Activated T-helper 1 cell treated with anti-CD3 and anti-CD28 coated beads, Interleukin-12 subunit alpha, Interleukin-12 subunit beta, Interleukin-2, Interleukin-4 antibody, amounts not matched to agents 30 ng/mL and 10 ng/mL and 1 ng/mL, durations not matched to agents 14 hours and 24 hours and 36 hours (primary cell): ENCODE measurements around the gene PRR14. TPM values are rescaled to one million over a fixed set of nuclear protein-coding genes. Genes with fewer than 3 reads are reported as not detected.
"Not testable (repeated sequence)": the region's sequence is repeated elsewhere in the genome, so short reads cannot be mapped to it uniquely, and the experiment has no call there.

Experiments used
- DNase-seq: peaks from one replicate; pipeline ENCODE4 v3.0.0; 2021; ENCODE audit warnings: low spot score
- H3K27ac Mint-ChIP-seq: one replicate; pipeline ENCODE4 v1.8.0; 2021; ENCODE audit warnings: mild to moderate bottlenecking, mixed read lengths
- H3K27me3 Mint-ChIP-seq: one replicate; pipeline ENCODE4 v1.8.0; 2022; ENCODE audit warnings: mild to moderate bottlenecking, moderate library complexity, mixed read lengths; ENCODE audit not compliant: insufficient read depth
- H3K36me3 Mint-ChIP-seq: one replicate; pipeline ENCODE4 v1.8.0; 2021; ENCODE audit warnings: low read depth, mixed read lengths
- H3K4me1 Mint-ChIP-seq: one replicate; pipeline ENCODE4 v1.8.0; 2021; ENCODE audit warnings: low read depth, mixed read lengths
- H3K4me3 Mint-ChIP-seq: one replicate; pipeline ENCODE4 v1.8.0; 2021; ENCODE audit warnings: mild to moderate bottlenecking, moderate library complexity, mixed read lengths
- H3K9me3 Mint-ChIP-seq: one replicate; pipeline ENCODE4 v1.8.0; 2021; ENCODE audit warnings: mixed read lengths
- intact Hi-C: fragments of 100-400 bp; cut with micrococcal nuclease; formaldehyde crosslinking; loops from one replicate; pipeline ENCODE4 v1.15.1; 2024
- total RNA-seq: library from RNA; stranded (reverse); gene quantifications from 2 replicates; pipeline ENCODE4 v1.2.3, GENCODE V29; 2022

Gene PRR14
- total RNA-seq, 1 donor from 2014 or later, result 91.9 TPM

DNA sequence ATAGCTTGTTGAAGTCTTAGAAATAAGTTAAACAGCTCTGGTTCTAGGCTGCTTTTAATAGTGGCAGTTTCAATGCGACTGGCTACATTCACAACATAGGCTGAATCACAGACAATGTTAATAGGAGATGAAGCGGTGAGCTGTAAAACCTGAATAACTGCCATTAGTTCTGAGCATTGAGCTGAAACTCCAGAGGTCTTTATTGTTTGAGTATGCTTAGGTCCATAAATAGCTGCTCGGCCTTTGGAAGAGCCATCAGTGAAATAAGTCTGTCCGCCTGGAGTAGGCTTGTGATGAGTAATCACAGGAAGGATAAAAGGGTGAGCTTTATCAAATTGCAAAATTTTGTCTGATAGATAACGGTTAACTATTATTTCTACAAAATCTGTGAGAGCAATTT lies 31.1 kb upstream of the PRR14 start:
- Mint-ChIP-seq H3K4me3 (no peak overlapping the region), H3K27ac (no peak overlapping the region), H3K27me3 (peaks cover 13% of the 10 kb centered on the region), H3K9me3 (no peaks in the 10 kb centered on the region), H3K36me3 (no peaks in the 10 kb centered on the region), H3K4me1 (peaks cover 10% of the 10 kb centered on the region)
- intact Hi-C loops, result no loop called here
- DNase-seq, result no peak

DNA sequence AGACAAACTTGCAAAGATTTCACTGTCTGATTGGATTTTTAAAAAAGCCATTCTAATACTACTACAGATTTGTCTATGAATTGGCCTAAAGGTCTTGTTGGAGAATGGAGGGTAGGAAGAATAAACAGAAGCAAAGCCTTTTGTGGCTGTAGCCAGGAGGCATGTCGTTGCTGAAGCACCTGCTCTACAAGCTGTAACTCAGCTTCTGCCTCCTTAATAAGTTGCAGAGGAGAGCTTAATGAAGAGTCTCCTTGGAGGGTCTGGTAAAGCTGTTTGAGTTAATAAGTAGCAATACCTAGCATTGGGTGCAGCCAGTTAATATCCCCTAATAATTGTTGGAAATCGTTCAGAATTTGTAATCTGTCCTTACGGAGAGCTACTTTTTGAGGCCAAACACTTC lies 30.6 kb upstream of the PRR14 start:
- Mint-ChIP-seq H3K4me1 (peaks cover 10% of the 10 kb centered on the region), H3K4me3 (no peak overlapping the region), H3K9me3 (no peaks in the 10 kb centered on the region), H3K36me3 (no peaks in the 10 kb centered on the region), H3K27ac (no peak overlapping the region), H3K27me3 (peaks cover 13% of the 10 kb centered on the region)
- DNase-seq, result no peak
- intact Hi-C loops, result no loop called here

DNA sequence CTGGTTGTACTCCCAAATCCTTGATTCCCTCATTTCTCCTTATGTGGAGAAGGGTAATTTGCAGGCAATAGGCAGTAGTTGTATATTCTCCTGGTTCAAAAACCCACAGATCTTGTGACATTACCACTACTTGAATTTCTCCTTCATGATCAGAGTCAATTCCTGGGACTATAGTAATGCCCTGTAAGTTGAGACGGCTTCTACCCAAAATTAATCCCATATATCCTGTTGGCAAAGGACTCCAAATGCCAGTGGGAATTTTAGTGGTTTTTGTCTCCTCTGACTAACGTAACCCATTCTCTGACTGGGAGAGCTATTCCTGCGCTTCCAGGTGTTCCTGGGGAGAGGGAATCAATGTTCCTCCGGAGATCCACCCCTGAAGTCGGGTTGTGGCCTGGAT lies 29.0 kb upstream of the PRR14 start:
- DNase-seq, result no peak
- Mint-ChIP-seq H3K36me3 (no peaks in the 10 kb centered on the region), H3K4me1 (peaks cover 6% of the 10 kb centered on the region), H3K27ac (no peak overlapping the region), H3K9me3 (no peaks in the 10 kb centered on the region), H3K4me3 (no peak overlapping the region), H3K27me3 (peaks cover 11% of the 10 kb centered on the region)
- intact Hi-C loops, result no loop called here

DNA sequence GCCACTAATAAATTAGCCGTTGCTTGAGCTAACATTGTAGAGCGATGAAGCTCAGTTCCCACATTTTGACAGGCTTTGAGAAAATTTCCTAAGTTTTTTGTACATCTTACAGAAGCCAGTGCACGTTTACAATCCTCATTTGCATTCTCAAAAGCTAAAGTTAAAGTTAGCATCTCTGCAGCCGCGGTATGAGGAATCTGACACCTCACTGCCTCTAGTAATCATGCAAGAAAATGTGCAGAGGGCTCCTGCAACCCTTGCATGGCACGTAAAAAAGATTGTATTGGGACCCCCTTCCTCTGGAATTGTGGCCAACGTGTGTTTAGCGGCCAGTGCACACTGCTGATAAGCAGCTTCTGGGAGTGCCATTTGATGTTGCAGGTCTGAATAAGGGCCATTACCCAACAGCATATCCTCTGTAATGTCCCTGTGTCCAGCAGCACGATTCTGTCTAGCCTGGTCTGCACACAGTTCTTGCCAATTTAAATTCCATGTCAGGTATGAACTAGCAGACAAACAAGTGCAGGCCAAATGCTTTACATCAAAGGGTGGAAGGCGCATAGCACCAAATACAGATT lies 28.2 kb upstream of the PRR14 start:
- no peaks in the 10 kb centered on the region for H3K9me3 Mint-ChIP-seq
- intact Hi-C loops, result no loop called here
- H3K4me1 Mint-ChIP-seq, result peaks cover 2% of the 10 kb centered on the region
- peaks cover 11% of the 10 kb centered on the region for H3K27me3 Mint-ChIP-seq
- no peak overlapping the region for H3K4me3 Mint-ChIP-seq
- H3K36me3 Mint-ChIP-seq, result no peaks in the 10 kb centered on the region
- DNase-seq, result no peak
- H3K27ac Mint-ChIP-seq, result no peak overlapping the region

DNA sequence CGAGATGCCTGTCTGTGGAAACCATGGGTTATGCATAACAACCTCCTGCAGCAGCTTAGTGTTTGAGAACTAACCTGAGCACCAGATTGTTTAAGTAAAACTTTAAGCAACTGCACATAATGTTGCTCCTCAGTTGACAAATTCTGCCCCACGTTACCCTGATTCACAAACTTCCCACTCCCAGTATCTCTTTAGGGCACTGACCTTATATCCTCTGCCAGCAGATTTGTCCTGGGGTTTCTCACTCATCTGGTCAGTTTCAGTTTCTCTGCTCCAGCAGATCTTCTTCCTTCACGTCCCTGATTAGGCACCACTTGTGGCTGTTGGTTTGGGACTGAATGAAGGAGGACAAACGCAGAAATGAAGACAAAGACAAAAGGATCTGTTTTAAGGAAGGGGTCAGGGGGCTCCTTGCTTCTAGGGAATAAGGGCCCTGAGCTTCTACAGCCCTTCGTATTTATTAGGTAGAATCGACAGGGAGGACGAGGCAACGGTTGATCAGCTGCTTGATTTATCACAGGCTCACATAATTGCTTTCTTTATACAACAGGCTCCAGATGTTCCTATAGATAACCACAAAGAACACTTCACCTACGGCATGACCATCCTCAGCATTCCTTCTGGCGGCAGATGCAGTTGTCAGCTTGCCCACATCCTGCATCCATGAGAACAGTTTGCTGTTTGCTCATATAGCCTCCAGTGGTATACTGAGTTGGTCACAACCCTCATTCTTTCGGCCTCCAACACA lies 27.1 kb upstream of the PRR14 start:
- no peak for DNase-seq
- no peaks in the 10 kb centered on the region for H3K9me3 Mint-ChIP-seq
- no peak overlapping the region for H3K27ac Mint-ChIP-seq
- peaks cover 3% of the 10 kb centered on the region for H3K4me1 Mint-ChIP-seq
- intact Hi-C loops, result no loop called here
- H3K36me3 Mint-ChIP-seq, result no peaks in the 10 kb centered on the region
- H3K27me3 Mint-ChIP-seq, result peaks cover 11% of the 10 kb centered on the region
- H3K4me3 Mint-ChIP-seq, result no peak overlapping the region

DNA sequence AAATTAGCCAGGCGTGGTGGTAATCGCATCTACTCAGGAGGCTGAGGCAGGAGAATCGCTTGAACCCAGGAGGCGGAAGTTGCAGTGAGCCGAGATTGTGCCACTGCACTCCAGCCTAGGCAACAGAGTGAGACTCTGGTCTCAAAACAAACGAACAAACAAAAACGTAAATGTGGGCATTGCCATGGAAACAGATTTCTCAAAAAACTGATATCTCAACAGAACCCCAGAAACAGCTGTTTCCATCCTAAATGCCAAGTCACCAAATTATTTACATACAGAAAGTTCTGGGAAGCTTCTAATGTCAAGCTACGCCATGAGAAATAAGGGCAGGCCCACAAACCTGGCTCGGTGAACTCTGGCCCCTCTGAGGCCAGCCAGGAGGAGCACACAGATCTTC lies 24.5 kb upstream of the PRR14 start:
- no peak for DNase-seq
- no peaks in the 10 kb centered on the region for H3K36me3 Mint-ChIP-seq
- H3K27ac Mint-ChIP-seq, result no peak overlapping the region
- peaks cover 9% of the 10 kb centered on the region for H3K4me1 Mint-ChIP-seq
- H3K27me3 Mint-ChIP-seq, result peaks cover 8% of the 10 kb centered on the region
- no peaks in the 10 kb centered on the region for H3K9me3 Mint-ChIP-seq
- intact Hi-C loops, result no loop called here
- H3K4me3 Mint-ChIP-seq, result no peak overlapping the region

DNA sequence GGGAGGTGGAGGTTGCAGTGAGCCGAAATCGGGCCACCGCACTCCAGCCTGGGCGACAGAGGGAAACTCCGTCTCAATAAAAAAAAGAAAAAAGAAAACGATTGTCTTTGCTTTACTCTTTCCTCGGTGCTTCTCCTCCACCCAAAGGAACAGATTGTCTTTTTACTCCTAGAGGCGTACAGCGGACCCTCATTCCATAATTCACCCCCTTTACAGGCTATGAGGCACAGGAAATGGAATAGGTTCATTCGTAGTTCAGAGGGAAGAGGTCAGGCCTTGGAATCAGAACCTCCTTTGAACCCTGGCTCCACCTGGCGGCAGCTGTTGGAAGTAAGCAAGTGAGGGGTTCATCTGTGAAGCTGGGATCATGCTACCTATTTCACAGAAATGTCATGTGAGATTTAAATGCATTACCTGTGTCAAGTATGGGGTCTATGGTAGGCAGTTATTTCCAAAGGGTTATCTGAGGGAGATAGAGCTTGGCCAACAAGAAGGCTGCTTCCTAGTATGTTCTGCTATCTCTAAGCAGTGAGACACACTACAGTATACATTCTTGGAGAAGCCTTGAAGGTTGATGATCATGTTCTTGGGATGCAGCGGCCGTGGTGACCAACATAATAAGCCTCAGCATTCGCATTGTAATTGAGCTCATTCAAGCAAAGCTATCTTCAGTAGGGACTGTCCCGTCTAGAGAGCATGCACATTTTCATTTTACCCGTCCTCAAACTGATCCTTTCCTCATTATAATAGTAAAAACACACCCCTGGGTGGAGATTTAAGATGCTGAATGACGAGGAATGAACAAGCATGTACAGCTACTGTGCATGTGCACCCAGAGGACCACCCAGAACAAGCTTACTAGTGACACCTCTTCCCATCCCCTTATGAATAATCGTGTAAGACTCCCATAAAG lies 21.9 kb upstream of the PRR14 start:
- Mint-ChIP-seq H3K4me3 (peak overlapping the region; percentile 52), H3K4me1 (peaks cover 10% of the 10 kb centered on the region), H3K9me3 (no peaks in the 10 kb centered on the region), H3K27ac (peak overlapping the region; percentile 71), H3K27me3 (no peaks in the 10 kb centered on the region), H3K36me3 (no peaks in the 10 kb centered on the region)
- DNase-seq, result peak; percentile 77
- intact Hi-C loops, result loop anchor here (1.0 kb wide), 4 partner anchors 19 to 199 kb away; partner anchors contain the start of genes DCTPP1 and ZNF689

DNA sequence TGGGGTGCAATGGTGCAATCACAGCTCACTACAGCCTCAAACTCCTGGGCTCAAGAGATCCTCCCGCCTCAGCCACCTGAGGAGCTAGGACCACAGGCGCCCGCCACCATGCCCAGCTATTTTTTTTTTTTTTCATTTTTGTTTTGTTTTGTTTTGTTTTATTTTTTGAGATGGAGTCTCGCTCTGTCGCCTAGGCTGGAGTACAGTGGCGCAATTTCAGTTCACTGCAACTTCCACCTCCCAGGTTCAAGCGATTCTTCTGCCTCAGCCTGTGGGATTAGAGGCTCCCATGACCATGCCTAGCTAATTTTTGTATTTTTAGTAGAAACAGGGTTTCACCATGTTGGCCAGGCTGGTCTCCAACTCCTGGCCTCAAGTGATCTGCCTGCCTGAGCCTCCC lies 18.3 kb upstream of the PRR14 start:
- H3K36me3 Mint-ChIP-seq, intact Hi-C loops, H3K4me3 Mint-ChIP-seq, H3K27ac Mint-ChIP-seq, H3K9me3 Mint-ChIP-seq, H3K27me3 Mint-ChIP-seq, DNase-seq: not testable (repeated sequence)
- peaks cover 25% of the 10 kb centered on the region for H3K4me1 Mint-ChIP-seq

DNA sequence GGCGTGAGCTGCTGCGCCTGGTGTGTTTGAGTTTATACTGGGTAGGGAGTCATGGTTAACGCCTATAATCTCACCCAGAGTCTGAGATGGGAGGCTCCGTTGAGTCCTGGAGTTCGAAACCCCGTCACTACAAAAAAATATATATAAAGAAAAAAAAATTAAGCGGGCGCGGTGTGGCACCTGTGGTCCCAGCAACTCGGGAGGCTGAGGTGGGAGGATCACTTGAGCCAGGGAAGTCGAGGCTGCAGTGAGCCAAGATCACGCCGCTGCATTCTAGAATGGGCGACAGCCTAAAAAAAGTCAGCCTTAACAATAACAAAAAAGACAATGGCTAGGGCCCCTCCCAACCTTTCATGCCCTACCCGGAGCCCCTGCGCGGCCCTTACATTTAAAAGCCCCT lies 17.2 kb upstream of the PRR14 start:
- H3K27me3 Mint-ChIP-seq, result no peaks in the 10 kb centered on the region
- H3K4me1 Mint-ChIP-seq, result peaks cover 24% of the 10 kb centered on the region
- intact Hi-C loops, result no loop called here
- H3K27ac Mint-ChIP-seq, result peak overlapping the region; percentile 95
- no peak for DNase-seq
- H3K4me3 Mint-ChIP-seq, result peak overlapping the region; percentile 86
- H3K36me3 Mint-ChIP-seq, result peaks cover 1% of the 10 kb centered on the region
- H3K9me3 Mint-ChIP-seq, result no peaks in the 10 kb centered on the region

DNA sequence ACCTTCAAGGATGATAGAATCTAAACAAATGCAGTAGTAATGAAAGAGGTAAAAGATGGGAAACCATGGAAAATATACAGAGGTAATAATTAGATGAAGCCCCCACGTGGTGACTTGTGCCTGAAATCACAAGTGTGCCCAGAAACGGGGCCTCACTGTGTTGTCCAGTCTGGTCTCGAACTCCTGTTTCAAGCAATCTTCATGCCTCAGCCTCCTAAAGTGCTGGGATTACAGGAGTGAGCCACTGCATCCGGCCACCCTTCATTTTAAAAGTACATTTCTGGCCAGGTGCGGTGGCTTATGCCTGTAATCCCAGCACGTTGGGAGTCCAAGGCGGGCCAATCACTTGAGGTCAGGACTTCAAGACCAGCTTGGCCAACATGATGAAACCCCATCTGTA lies 14.2 kb upstream of the PRR14 start:
- intact Hi-C loops, result no loop called here
- Mint-ChIP-seq H3K27ac (no peak overlapping the region), H3K4me1 (peaks cover 16% of the 10 kb centered on the region), H3K36me3 (peaks cover 1% of the 10 kb centered on the region), H3K9me3 (no peaks in the 10 kb centered on the region), H3K4me3 (no peak overlapping the region), H3K27me3 (no peaks in the 10 kb centered on the region)
- DNase-seq, result no peak

DNA sequence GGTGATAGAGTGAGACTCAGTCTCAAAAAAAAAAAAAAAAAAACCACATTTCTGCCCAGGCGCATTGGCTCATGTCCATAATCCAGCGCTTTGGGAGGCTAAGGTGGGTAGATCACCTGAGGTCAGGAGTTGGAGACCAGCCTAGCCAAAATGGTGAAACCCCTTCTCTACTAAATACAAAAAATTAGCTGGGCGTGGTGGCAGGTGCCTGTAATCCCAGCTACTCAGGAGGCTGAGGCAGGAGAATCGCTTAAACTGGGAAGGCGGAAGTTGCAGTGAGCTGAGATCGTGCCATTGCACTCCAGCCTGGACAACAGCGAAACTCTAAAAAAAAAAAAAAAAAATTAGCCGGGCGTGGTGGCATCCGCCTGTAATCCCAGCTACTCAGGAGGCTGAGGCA lies 13.6 kb upstream of the PRR14 start:
- H3K27me3 Mint-ChIP-seq, DNase-seq, H3K36me3 Mint-ChIP-seq, H3K4me3 Mint-ChIP-seq, intact Hi-C loops, H3K27ac Mint-ChIP-seq, H3K9me3 Mint-ChIP-seq: not testable (repeated sequence)
- peaks cover 16% of the 10 kb centered on the region for H3K4me1 Mint-ChIP-seq

DNA sequence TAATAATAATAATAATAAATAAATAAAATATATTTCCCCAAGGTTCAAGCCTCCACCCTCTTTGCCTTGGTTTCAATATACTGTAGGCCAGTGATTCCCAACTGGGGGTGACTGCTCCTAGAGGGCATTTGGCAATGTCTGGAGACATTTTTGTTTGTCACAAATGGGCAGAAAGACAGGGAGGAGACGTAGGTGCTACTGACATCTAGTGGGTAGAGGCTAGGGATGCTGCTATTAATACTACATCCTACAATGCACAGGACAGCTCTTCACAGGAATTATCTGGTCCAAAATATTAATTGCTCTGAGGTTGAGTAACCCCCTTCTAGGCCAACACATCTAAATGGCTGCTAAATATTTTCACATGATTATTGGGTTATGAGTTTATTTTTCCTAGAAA lies 12.8 kb upstream of the PRR14 start:
- Mint-ChIP-seq H3K4me1 (peaks cover 16% of the 10 kb centered on the region), H3K9me3 (no peaks in the 10 kb centered on the region), H3K27ac (no peak overlapping the region), H3K27me3 (no peaks in the 10 kb centered on the region), H3K36me3 (peaks cover 1% of the 10 kb centered on the region), H3K4me3 (no peak overlapping the region)
- DNase-seq, result no peak
- intact Hi-C loops, result no loop called here

DNA sequence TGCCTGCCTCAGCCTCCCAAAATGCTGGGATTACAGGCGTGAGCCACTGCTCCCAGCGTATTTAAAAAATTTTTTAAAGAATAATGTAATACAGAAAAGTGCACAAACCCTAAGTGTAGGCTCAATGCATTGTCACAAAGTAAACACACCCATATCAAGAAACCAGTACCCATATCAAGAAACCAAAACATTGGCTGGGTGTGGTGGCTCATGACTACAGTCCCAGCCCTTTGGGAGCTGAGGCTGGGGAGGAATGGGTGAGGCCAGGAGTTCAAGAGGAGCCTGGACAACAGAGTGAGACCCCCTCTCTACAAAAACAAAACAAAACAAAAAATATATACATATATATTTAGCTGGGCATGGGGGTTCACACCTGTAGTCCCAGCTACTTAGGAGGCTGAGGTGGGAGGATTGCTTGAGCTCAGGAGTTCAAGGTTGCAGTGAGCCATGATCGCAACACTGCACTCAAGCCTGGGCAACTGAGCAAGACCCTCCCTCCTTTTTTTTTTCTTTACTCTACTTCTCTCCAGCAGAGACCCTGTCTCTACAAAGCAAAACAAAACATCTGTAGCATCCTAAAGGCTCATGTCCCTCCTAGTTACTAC lies 9.3 kb upstream of the PRR14 start:
- Mint-ChIP-seq H3K4me3 (no peak overlapping the region), H3K36me3 (no peaks in the 10 kb centered on the region), H3K27ac (no peak overlapping the region), H3K4me1 (no peaks in the 10 kb centered on the region), H3K27me3 (peaks cover 4% of the 10 kb centered on the region), H3K9me3 (no peaks in the 10 kb centered on the region)
- DNase-seq, result no peak
- intact Hi-C loops, result no loop called here
